Breast epithelium (tissue), 4 donors: ENCODE data around the gene ANXA9. TPM values are rescaled to one million over a fixed set of nuclear protein-coding genes. Genes with fewer than 3 reads are reported as not detected.

Source experiments
- DNase-seq, 2 donors: peaks; one replicate each; pipeline ENCODE4 v3.0.0-alpha.2; 2019; ENCODE audit warnings: low spot score in 2 of 2
- H3K27ac ChIP-seq, 2 donors: fragments of 200-600 bp; sonication (generic) in 1 of 2; one replicate each; pipeline ENCODE4 v1.5.1; 2016 to 2019; ENCODE audit warnings: mild to moderate bottlenecking in 1 of 2
- H3K27me3 ChIP-seq, 2 donors: fragments of 200-600 bp; sonication (generic) in 1 of 2; one replicate each; pipeline versions ENCODE4 v1.5.1 to v1.6.0; 2017 to 2019; ENCODE audit warnings: control low read depth in 1 of 2, mild to moderate bottlenecking in 1 of 2
- H3K36me3 ChIP-seq: fragments of 200-600 bp; one replicate; pipeline ENCODE4 v1.5.1; 2019
- H3K4me1 ChIP-seq, 2 donors: fragments of 200-600 bp; sonication (generic); one replicate each; pipeline ENCODE4 v1.5.1; 2016 to 2019; ENCODE audit warnings: control low read depth in 1 of 2
- H3K4me3 ChIP-seq, 3 donors: fragments of 200-600 bp; sonication (generic); 1 replicate in 2 of 3; 2 replicates in 1 of 3; pipeline ENCODE4 v1.5.1; 2016 to 2019; ENCODE audit warnings: mild to moderate bottlenecking in 3 of 3, moderate library complexity in 2 of 3
- H3K9me3 ChIP-seq, 2 donors: fragments of 200-600 bp; sonication (generic) in 1 of 2; one replicate each; pipeline ENCODE4 v1.5.1; 2016 to 2019; ENCODE audit warnings: control low read depth in 1 of 2
- POLR2A ChIP-seq: fragments of 450-650 bp; IDR thresholded peaks from one replicate; pipeline ENCODE4 v1.6.1; 2016; ENCODE audit warnings: antibody characterized with exemption, mild to moderate bottlenecking, moderate library complexity
- POLR2AphosphoS5 ChIP-seq, 3 donors: sonication (generic); formaldehyde crosslinking; IDR thresholded peaks; one replicate each; pipeline ENCODE4 v1.6.1; 2017; ENCODE audit warnings: antibody characterized with exemption in 3 of 3
- intact Hi-C: fragments of 100-400 bp; cut with DNase I; formaldehyde crosslinking; loops from one replicate; pipeline ENCODE4 v1.15.1; 2023; ENCODE audit warnings: low total_unique reads
- total RNA-seq, 3 donors: library from RNA; depleted of rRNA; stranded (reverse); fragments of >200 nt; gene quantifications; one replicate each; pipeline ENCODE4 v1.1.0, GENCODE V29; 2016
- TF ChIP-seq, protein P1 (sequence below), 3 donors: fragments of 450-650 bp; IDR thresholded peaks; one replicate each; pipeline ENCODE4 v1.5.1; 2016 to 2017; ENCODE audit warnings: antibody characterized with exemption in 3 of 3, mild to moderate bottlenecking in 3 of 3, moderate library complexity in 3 of 3

ANXA9 gene
- total RNA-seq, 3 donors from 2014 or later: 3.6 to 13.0 TPM; not detected in 1

DNA sequence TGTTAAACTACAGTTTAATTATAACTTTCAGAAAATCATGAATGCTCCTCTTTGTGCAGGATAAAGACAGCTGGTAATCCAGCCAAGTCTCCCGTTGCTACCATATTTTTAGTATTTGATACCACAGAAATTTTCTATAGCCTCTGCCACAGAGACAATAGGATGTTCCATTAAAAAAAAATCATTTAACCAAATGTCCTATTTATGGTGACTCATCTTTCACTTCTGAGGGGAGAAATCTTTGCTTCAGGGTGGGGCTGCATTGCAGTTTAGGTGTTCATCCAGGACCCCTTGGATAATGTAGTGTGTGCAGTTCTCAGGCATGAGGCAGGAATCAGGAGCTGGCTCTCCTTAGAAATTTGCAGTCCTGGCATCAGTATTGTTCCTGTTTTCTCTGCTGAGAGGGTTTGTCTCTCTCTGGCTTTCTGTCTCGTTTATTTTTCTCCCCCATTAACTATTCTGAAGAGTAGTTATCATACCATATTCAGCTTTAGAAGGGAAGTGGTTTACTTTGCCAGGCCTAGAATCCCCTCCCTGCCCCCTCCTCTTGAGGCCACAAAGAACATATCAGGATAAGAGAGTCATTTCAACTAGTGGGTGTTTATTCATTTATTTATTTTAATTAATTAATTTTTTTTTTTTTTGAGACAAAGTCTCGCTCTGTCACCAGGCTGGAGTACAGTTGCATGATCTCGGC lies 29.2 kb downstream of the ANXA9 start:
- intact Hi-C loops: no loop called here
- no peak overlapping the region for H3K27ac ChIP-seq
- H3K4me3 ChIP-seq: no peak overlapping the region
- no peaks in the 10 kb centered on the region for H3K36me3 ChIP-seq
- no peak for DNase-seq
- peaks cover 0 to 18% of the 10 kb centered on the region in 2 donors for H3K4me1 ChIP-seq
- TF ChIP-seq, protein P1, sequence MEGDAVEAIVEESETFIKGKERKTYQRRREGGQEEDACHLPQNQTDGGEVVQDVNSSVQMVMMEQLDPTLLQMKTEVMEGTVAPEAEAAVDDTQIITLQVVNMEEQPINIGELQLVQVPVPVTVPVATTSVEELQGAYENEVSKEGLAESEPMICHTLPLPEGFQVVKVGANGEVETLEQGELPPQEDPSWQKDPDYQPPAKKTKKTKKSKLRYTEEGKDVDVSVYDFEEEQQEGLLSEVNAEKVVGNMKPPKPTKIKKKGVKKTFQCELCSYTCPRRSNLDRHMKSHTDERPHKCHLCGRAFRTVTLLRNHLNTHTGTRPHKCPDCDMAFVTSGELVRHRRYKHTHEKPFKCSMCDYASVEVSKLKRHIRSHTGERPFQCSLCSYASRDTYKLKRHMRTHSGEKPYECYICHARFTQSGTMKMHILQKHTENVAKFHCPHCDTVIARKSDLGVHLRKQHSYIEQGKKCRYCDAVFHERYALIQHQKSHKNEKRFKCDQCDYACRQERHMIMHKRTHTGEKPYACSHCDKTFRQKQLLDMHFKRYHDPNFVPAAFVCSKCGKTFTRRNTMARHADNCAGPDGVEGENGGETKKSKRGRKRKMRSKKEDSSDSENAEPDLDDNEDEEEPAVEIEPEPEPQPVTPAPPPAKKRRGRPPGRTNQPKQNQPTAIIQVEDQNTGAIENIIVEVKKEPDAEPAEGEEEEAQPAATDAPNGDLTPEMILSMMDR (IDR thresholded peaks at IDR 0.05): no peak
- TF ChIP-seq POLR2A (no peak), POLR2AphosphoS5 (IDR thresholded peaks at IDR 0.05) (no peak)
- no peaks in the 10 kb centered on the region for H3K27me3 ChIP-seq
- H3K9me3 ChIP-seq: no peaks in the 10 kb centered on the region

DNA sequence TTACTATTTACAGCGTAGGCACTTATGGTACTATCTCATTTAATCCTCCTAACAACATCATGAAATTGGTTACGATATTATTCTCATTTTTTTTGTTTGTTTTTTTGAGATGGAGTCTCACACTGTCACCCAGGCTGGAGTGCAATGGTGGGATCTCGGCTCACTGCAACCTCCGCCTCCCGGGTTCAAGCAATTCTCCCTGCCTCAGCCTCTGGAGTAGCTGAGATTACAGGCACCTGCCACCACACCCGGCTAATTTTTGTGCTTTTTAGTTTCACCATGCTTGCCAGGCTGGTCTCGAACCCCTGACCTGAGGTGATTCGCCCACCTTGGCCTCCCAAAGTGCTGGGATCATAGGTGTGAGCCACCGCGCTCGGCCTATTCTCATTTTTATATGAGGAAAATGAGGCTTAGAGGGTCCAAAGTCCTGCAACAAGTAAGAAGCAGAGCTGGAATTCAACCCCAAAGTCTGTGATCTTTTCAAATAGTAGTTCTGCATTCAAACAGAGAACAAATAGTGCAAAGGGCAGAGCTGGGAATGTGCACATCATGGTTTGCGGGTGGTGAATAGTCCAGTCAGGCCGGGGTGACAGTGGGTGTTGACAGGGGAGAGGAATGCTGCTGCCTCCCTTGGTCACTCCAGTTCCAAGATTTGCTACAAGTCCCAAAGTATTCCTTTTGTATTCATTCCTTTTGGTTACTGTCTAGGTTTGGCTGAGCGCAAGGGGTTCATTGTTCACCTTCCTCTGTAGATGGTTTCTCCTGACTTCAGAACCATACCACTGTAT lies 30.8 kb downstream of the ANXA9 start:
- TF ChIP-seq, protein P1 (IDR thresholded peaks at IDR 0.05): no peak
- H3K4me1 ChIP-seq: peaks cover 0 to 8% of the 10 kb centered on the region in 2 donors
- no peaks in the 10 kb centered on the region for H3K36me3 ChIP-seq
- no peak for DNase-seq
- intact Hi-C loops: no loop called here
- no peaks in the 10 kb centered on the region for H3K27me3 ChIP-seq
- no peaks in the 10 kb centered on the region for H3K9me3 ChIP-seq
- no peak overlapping the region for H3K27ac ChIP-seq
- H3K4me3 ChIP-seq: no peak overlapping the region

DNA sequence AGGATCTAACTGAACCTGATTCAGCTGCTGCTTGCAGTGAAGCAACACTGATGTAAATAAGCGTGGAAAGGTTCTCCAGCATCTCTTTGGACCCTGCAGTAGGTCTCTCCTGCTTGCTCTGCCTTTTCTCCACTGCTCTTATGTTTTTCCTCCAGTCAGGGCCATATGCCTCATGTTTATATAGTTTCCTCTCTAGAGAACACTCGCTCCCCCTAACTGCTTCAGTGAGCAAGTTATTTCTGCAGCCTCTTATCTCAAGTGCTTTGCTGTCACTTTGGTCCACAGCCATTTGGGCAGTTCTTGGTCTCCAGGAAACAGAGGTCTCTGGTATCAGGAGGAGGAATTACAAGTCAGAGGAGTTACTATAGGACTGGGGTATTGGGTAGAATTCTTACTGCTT lies 31.4 kb downstream of the ANXA9 start:
- peaks cover 0 to 6% of the 10 kb centered on the region in 2 donors for H3K4me1 ChIP-seq
- DNase-seq: no peak
- no peak overlapping the region for H3K4me3 ChIP-seq
- intact Hi-C loops: no loop called here
- TF ChIP-seq POLR2AphosphoS5 (IDR thresholded peaks at IDR 0.05) (no peak), POLR2A (no peak)
- TF ChIP-seq, protein P1 (IDR thresholded peaks at IDR 0.05): no peak
- H3K27ac ChIP-seq: no peak overlapping the region
- no peaks in the 10 kb centered on the region for H3K27me3 ChIP-seq
- no peaks in the 10 kb centered on the region for H3K36me3 ChIP-seq
- no peaks in the 10 kb centered on the region for H3K9me3 ChIP-seq

DNA sequence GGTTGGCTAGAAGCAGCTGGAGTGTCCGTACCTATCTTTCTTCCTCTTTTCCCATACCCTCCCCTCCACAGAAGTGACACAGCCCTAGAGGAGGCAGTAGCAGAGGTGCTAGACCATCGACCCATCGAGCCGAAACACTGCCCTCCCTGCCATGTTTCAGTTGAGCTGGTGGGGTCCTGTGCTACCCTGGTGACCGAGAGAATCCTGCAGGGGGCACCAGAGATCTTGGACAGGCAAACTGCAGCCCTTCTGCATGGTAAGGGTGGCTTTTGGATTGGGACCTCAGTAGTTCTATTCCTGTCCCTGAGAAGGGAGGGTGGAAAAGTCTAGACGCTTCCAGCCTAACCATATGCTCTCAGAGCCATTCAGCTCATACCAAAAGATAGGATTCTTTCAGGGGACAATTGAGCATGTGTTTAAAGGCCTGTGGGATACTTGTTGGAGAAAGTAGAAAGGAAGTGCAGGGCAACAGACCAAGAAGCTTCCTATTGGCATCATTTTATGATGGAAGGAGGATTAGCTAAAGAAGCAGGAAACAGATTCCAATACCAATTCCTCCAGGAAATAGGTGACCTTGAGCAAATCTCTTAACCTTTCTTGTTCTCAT lies 42.6 kb downstream of the ANXA9 start:
- Histone ChIP-seq H3K36me3 (no peaks in the 10 kb centered on the region), H3K27ac (peak overlapping the region in 1 of 2 donors; percentile 21), H3K4me1 (no peaks in the 10 kb centered on the region), H3K4me3 (no peak overlapping the region), H3K9me3 (no peaks in the 10 kb centered on the region), H3K27me3 (no peaks in the 10 kb centered on the region)
- TF ChIP-seq, protein P1 (IDR thresholded peaks at IDR 0.05): peak; percentile 63 to 76 (median 67)
- no peak for TF ChIP-seq POLR2AphosphoS5 (IDR thresholded peaks at IDR 0.05)
- DNase-seq: peak; percentile 61 to 68
- intact Hi-C loops: loop anchor here (10.0 kb wide), 1 partner anchor 50 kb away; the partner anchor contains the start of gene GABPB2

DNA sequence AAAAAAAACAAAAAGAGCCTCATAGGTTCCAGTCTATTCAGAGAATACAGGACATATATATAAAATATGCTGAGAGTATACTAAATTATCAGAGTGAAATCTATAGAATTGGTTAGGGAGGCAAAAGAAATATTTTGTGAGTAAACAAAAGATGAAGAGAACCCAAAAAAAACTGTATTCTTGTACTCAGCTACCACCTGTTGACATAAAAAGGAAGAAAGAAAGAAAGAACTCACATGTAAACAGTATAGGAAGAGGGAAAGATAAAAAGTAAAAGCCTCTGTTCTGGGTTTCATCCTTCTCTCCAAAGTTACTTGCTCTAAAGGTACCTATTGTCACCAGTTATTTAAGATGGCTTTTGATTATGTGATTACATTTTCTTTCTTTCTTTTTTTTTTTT lies 44.4 kb downstream of the ANXA9 start:
- H3K4me1 ChIP-seq: no peaks in the 10 kb centered on the region
- no peaks in the 10 kb centered on the region for H3K36me3 ChIP-seq
- H3K4me3 ChIP-seq: no peak overlapping the region
- TF ChIP-seq, protein P1 (IDR thresholded peaks at IDR 0.05): no peak
- TF ChIP-seq POLR2AphosphoS5 (IDR thresholded peaks at IDR 0.05): no peak
- TF ChIP-seq POLR2A: no peak
- intact Hi-C loops: loop anchor here (10.0 kb wide), 1 partner anchor 48 kb away; the partner anchor contains the start of gene GABPB2
- H3K27me3 ChIP-seq: no peaks in the 10 kb centered on the region
- H3K9me3 ChIP-seq: no peaks in the 10 kb centered on the region
- H3K27ac ChIP-seq: no peak overlapping the region
- no peak for DNase-seq
